NCI-H2081 (cell line): Measurements from ENCODE around the gene ATP1A2.

ENCODE experiments used
- DNase-seq, 2 experiments: peaks; one replicate each; lab custom pipeline; 2025; lab: John Stamatoyannopoulos, UW

Gene ATP1A2

GRCh38 chr1:160115545-160116282, at the start of gene ATP1A2:
Gene ATP1A2 (plus strand): TSS chr1:160115759. CDS start chr1:160115862, 103 bp downstream.
- DNase-seq = no peak

DNA sequence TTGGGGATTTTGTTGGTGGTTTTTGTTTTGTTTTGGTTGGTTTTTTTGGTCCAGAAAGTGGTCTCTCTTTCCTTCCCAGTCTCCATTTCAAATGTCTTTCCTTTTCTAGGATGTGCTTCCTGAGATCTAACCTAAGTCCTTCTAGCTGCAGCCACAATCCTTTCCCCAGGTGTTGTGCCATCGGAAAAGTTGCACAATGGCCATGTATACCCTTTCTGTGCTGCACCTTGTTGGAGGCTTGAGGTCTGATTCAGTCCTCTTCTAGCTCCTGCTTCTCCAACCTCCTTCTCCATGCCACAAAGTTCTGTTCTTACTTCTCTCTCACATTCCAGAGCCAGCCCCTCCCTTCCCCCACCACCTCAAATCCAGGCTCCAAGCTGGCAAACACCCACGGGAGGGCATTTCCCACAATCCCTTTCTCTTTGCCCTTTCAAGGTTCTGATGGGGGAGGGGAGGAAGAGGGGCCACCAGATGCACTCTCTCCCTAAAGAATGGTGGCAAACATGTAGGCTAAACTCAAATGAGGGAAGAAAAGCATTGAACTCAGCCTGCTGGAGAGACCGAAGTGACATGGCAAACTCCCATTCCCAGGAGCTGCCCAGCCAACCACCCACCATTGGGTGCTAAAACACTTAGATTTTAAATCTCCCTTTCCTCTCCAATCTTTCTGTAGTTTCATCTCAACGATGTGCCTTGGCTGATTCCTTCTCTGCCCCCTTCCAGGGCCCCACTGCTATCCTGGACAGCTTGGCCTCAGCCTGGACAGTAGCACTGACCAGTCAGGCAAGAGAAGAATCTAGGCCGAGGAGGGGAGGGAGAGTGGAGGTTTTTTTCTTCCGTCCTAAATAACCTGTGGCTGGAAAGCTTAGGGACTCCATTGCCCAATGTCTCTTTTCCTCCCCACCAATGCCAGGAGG, 48.5 kb upstream of the ATP1A2 start:
- no peak for DNase-seq

DNA sequence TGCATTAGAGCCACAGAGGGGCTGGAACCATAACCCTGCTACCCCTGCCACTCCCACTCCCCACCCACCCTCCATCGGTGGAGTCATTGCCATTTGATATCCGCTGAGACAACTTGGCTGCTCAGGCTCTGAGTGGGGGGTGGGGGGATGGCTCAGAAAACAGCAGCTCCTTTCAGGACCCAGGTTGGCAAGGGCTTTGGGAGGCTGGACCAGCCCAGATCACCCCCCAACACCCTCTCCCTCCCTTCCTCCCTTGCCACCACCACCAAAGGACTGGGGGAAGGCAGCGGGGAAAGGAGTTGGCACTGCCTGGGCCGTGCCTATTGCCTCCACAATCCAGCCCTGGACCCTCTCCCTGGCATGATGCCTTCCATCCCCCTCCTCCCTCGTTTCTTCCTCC, 47.3 kb upstream of the ATP1A2 start:
- no peak for DNase-seq

DNA sequence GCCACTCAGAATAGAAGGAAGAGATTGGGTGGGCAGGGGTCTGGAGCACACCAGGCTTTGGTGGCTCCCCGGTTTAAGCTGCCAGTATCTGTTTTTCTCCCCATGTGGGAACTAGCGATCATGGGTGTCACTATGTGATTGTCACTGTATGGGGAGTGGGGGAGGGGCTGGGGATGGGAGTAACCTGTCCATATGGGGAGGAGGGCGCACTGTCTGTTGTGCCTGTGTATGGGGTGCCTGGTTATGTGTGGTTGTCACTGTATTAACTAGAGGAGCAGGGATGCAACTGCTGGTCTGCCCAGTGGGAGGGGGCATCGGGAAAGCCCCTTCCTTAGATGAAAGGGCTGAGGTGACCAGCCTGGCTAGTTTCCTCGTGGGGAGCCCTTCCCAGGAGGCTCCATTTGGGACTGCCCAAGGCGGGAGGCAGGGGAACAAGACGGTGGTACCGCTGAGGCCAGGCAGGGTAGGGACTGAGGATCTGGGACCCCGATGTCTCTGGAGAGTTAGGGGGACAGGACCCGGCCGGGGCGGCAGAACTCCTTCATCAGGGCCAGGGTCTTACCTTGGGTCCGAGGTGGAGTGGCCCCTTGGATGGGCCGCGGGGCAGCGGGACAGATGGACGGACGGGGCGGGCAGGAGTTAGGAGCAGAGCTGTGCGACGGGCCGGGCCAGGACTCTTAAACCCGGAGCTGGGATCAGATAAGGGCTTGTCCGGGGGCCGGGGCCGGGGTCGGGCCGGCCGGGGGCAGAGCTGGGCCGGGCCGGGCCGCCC, 45.9 kb upstream of the ATP1A2 start, which contains the start of gene KCNJ10:
KCNJ10 (minus strand) TSS at position 701 of the 772 bp plus-strand sequence. CDS start 27,628 bp downstream, outside the sequence.
- DNase-seq = no peak

DNA sequence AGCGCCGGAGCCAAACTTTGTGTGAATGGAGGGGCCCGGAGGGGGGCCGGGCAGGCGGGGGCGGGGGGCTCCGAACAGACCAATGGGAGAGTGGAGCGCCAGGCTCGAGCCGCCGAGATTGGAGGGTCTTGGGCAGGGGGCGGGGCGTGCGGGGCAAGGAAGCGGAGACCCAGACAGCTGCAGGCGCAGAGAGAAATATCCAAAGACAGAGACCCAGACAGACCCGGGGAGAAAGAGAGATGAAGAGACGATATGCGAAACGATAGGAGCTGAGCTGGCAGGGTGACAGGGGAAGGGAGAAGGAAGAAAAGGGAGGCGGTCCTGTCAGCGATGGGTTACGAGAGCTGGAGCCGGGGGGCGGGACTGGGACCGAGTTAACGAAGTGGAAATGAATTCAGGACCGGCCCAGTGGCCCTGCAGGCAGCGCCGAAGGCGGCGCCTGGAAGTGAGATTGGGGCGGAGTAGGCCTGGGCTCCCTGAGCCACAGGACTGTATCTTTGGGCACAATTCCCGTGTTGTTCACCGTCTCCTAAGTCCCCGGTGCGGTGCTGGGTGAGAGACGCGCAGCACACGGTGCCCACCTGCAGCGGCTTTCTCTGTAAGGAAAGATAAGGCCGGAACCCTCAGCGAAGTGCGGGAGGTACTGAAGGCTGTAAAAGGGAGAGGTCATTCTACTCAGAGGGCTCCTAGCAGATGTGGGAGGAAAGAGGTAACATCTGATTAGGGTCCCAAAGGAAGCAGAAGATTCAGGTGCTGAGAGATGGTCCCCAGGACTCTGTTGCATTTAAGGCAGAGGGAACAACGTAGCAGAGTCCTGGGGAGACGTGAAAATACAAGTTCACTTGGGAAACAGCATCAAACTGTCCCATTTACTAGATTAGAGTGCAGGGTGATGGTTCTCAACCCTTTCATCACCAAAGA, 45.1 kb upstream of the ATP1A2 start:
- peak; percentile 40 to 68 for DNase-seq

- DNase-seq = no peak
Measured at GRCh38 chr1:160071289-160071688, 44.3 kb upstream of the ATP1A2 start.

- no peak for DNase-seq
Measured at GRCh38 chr1:160074865-160075264, 40.7 kb upstream of the ATP1A2 start.

DNA sequence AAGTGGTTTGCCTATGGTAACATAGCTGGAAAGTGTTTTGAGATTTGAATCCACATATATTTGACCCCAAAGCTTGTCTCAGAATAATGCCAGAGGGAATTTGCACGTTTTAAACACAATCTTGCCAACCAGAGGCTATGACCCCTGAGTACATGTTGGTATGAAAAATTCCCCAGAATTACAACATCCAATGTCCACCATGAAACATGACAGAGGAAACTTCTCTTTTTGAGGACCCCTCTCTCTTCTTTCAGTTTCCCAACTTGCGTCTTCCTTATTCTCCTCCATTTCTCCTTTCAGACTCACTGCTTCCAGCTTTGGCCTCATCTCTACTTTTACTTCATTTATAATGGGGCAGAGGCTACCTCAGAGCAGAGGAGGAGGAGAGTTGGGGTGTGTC, 39.7 kb upstream of the ATP1A2 start:
- DNase-seq = no peak

DNA sequence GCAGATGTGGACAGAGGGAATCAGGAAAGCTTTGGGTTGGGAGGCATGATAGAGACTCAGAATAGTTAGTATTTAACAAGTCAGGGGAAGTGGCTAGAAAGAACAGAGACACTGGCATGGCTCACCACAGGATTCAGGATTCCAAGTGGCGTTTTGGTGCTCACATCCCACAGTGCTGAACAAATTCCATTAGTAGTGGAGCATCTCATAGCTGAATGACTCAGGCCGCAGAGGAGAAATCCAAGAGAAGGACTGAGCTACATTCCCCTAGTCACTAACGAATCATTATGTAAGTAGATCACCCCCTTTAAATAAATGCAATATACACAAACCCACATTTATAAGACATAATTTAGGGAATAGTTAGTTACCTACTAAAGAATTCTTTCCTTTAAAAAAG, 39.3 kb upstream of the ATP1A2 start:
- no peak for DNase-seq

GRCh38 chr1:160077486-160077885, 38.1 kb upstream of the ATP1A2 start:
- DNase-seq = no peak

DNA sequence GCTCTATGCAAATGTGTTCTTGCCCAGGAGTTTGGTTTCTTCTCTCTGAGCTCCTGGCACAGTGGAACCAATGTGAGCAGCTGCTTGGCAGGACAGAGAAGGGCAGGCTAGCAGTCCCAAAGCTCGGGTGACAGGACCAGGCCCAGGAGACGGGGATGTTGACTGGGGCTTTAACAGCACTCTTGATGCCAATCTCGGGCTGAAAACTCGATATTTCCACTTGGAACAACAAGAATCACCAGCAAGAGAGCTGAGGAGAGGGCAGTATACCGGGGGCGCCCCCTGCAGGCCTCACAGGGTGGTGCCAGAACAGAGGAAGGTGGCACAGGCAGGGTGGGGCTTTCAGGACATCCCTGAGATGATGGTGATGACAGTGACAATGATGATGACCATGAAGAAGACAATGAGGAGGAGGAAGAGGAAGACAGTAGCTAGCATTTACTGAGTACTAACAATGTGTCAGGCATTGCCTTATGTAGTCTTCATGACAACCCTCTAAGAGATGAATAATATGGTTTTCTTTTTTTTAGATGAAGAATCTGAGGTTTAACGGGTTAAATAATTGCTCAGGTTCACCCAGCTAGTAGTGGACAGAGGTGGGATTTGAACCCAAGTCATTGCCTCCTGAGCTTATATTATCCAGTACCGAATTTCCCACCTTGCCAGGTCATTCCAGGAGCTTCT, 36.9 kb upstream of the ATP1A2 start:
- DNase-seq = peak; percentile 33 to 41

GRCh38 chr1:160079448-160079847, 36.1 kb upstream of the ATP1A2 start:
- DNase-seq = no peak

GRCh38 chr1:160080381-160081100, 35.0 kb upstream of the ATP1A2 start:
- DNase-seq = peak in 1 of 2 experiments; percentile 17

GRCh38 chr1:160081261-160081936, 34.2 kb upstream of the ATP1A2 start, which contains the start of gene KCNJ9:
Gene KCNJ9 (plus strand): TSS chr1:160081538. CDS start chr1:160084031, 2,493 bp downstream.
- DNase-seq = no peak

GRCh38 chr1:160082487-160082886, 33.1 kb upstream of the ATP1A2 start:
- DNase-seq = no peak

DNA sequence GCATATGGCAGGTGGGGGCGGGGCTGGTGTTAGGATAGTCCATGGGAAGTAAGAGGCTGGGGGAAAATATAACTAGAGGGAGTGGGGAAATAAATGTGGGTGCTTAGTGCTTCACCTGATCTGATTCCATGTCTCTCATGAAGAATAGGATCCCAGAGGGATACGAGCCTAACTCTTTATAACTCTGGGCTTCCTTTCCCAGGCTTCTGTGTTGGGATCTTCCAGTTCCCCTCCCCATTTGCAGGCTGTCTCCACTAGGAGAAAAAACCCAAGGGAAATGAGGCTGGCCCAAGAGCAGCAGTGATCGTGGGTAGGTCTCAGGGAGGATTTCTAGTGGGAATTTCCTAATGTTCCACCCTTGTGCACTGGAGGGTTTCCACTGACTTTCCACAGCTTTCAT, 32.6 kb upstream of the ATP1A2 start:
- no peak for DNase-seq

DNA sequence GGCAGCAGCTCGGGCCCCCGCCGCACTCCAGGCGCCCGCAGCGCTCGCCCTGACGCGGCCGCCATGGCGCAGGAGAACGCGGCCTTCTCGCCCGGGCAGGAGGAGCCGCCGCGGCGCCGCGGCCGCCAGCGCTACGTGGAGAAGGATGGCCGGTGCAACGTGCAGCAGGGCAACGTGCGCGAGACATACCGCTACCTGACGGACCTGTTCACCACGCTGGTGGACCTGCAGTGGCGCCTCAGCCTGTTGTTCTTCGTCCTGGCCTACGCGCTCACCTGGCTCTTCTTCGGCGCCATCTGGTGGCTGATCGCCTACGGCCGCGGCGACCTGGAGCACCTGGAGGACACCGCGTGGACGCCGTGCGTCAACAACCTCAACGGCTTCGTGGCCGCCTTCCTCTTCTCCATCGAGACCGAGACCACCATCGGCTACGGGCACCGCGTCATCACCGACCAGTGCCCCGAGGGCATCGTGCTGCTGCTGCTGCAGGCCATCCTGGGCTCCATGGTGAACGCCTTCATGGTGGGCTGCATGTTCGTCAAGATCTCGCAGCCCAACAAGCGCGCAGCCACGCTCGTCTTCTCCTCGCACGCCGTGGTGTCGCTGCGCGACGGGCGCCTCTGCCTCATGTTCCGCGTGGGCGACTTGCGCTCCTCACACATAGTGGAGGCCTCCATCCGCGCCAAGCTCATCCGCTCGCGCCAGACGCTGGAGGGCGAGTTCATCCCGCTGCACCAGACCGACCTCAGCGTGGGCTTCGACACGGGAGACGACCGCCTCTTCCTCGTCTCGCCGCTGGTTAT, 31.4 kb upstream of the ATP1A2 start:
- DNase-seq = peak; percentile 87 to 88

DNA sequence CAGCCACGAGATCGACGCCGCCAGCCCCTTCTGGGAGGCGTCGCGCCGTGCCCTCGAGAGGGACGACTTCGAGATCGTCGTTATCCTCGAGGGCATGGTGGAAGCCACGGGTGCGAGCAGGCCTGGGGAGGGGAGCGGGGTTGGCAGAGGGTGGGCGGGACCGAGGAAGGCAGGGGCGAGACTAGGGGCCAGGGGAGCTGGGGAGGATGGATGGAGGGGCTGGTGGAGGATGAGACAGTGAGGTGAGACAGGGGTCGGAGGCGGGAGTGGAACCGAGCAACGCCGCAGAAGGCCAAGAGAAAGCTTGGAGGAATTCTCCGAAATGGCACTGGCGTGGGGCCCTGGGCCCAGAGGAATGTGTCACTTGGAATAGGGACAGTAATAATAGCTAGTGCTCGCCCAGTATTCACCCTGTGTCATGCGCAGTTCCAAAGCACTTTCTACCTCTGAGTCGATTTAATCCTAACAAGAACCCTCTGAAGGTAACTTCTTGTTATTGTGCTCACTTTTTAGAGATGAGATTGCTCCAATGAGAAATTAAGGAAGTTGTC, 30.7 kb upstream of the ATP1A2 start:
- no peak for DNase-seq
